Esophagus squamous epithelium (tissue), 5 donors: ENCODE measurements around the gene FRMD4A. TPM values are rescaled to one million over a fixed set of nuclear protein-coding genes. Genes with fewer than 3 reads are reported as not detected.

Source experiments
- DNase-seq: peaks from one replicate; lab custom pipeline; 2025; lab: John Stamatoyannopoulos, UW
- H3K27ac ChIP-seq, 4 donors: fragments of 200-600 bp; sonication (generic); one replicate each; pipeline ENCODE4 v1.5.1; 2016 to 2019; ENCODE audit warnings: mild to moderate bottlenecking in 1 of 4
- H3K27me3 ChIP-seq, 4 donors: fragments of 200-600 bp; sonication (generic); 1 replicate in 3 of 4; 2 replicates in 1 of 4; pipeline versions ENCODE4 v1.5.1 to v1.6.0; 2017 to 2021; ENCODE audit warnings: antibody characterized with exemption in 1 of 4
- H3K36me3 ChIP-seq, 3 donors: fragments of 200-600 bp; sonication (generic); one replicate each; pipeline ENCODE4 v1.5.1; 2016 to 2019
- H3K4me1 ChIP-seq, 3 donors: fragments of 200-600 bp; sonication (generic); one replicate each; pipeline ENCODE4 v1.5.1; 2017 to 2019
- H3K4me3 ChIP-seq, 4 donors: fragments of 200-600 bp; sonication (generic); 1 replicate in 3 of 4; 2 replicates in 1 of 4; pipeline ENCODE4 v1.5.1; 2016 to 2019; ENCODE audit warnings: mild to moderate bottlenecking in 2 of 4, moderate library complexity in 1 of 4
- H3K9me3 ChIP-seq, 3 donors: fragments of 200-600 bp; sonication (generic); one replicate each; pipeline ENCODE4 v1.5.1; 2016 to 2019
- POLR2A ChIP-seq, 4 donors: fragments of 450-650 bp; IDR thresholded peaks; one replicate each; pipeline ENCODE4 v1.6.1; 2017; ENCODE audit warnings: antibody characterized with exemption in 4 of 4, mild to moderate bottlenecking in 4 of 4, moderate library complexity in 3 of 4
- WGBS, 2 donors: methylation state at CpG; one replicate each; pipeline ENCODE4 v1.1.5; 2018; 5-methylcytosine and 5-hydroxymethylcytosine counted together
- intact Hi-C: fragments of 100-400 bp; cut with DNase I; formaldehyde crosslinking; loops from one replicate; pipeline ENCODE4 v1.15.0; 2022
- total RNA-seq, 4 donors: library from RNA; depleted of rRNA; stranded (reverse); fragments of >200 nt; gene quantifications; one replicate each; pipeline ENCODE4 v1.1.0, GENCODE V29; 2016
- TF ChIP-seq, protein P1 (sequence below), 6 experiments: fragments of 450-650 bp in 4 of 6; fragments of 200-600 bp in 2 of 6; sonication (generic) in 2 of 6; IDR thresholded peaks; one replicate each; pipeline ENCODE4 v1.5.1; 2016 to 2019; ENCODE audit warnings: antibody characterized with exemption in 6 of 6, mild to moderate bottlenecking in 4 of 6, moderate library complexity in 4 of 6
- donor health status: DM: yes; HTN: yes; CAD: no.

FRMD4A gene
- total RNA-seq, 4 donors from 2014 or later: 7.3 to 15.3 (median 8.6) TPM

DNA sequence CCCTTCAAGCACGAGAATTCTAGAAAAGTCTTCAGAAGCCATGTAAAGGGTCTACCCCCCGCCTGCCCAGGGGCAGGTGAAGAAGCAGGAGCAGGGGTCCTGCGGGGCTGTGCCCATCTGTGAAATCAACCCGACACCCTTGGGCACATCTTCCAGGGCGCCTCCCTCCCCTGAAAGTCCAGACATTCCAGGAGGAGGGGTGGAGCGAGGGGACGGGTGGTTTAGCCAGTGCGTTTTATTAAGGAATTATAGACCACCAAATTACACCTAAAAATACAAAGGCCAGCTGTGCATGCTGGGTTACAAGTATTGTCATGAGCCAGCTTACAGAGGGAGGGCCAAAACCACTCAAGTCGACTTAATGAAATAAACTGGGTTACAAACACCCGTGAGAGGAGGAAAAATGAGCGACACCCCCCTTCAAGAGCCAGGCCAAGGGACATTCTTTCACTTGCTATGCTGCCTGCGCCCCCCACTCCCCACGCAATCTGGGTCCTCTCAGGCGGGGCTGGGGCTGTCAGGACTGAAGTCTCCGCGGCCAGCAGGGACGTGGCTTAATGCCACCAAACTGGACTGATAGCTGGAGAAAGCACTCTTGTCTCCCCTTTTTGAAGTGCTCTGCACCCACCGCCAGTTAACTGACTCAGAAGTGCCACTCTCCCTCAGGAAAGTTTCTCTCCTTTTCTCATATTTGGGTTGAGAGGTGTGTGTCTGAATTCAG is 360.3 kb downstream of the FRMD4A start:
- peaks cover 0 to 35% (median 2%) of the 10 kb centered on the region in 4 donors for H3K27me3 ChIP-seq
- no peak for DNase-seq
- intact Hi-C loops: no loop called here
- H3K36me3 ChIP-seq: no peaks in the 10 kb centered on the region
- H3K4me1 ChIP-seq: peaks cover 0 to 21% (median 6%) of the 10 kb centered on the region in 3 donors
- peak overlapping the region in 1 of 4 donors; percentile 10 for H3K4me3 ChIP-seq
- H3K27ac ChIP-seq: peak overlapping the region in 2 of 4 donors; percentile 0 to 34
- 77 to 82% methylated on average over 12 to 15 of the region's 18 CpGs for WGBS, 2 donors
- H3K9me3 ChIP-seq: no peaks in the 10 kb centered on the region
- TF ChIP-seq, protein P1, sequence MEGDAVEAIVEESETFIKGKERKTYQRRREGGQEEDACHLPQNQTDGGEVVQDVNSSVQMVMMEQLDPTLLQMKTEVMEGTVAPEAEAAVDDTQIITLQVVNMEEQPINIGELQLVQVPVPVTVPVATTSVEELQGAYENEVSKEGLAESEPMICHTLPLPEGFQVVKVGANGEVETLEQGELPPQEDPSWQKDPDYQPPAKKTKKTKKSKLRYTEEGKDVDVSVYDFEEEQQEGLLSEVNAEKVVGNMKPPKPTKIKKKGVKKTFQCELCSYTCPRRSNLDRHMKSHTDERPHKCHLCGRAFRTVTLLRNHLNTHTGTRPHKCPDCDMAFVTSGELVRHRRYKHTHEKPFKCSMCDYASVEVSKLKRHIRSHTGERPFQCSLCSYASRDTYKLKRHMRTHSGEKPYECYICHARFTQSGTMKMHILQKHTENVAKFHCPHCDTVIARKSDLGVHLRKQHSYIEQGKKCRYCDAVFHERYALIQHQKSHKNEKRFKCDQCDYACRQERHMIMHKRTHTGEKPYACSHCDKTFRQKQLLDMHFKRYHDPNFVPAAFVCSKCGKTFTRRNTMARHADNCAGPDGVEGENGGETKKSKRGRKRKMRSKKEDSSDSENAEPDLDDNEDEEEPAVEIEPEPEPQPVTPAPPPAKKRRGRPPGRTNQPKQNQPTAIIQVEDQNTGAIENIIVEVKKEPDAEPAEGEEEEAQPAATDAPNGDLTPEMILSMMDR (IDR thresholded peaks at IDR 0.05): no peak
- no peak for TF ChIP-seq POLR2A (IDR thresholded peaks at IDR 0.05)

DNA sequence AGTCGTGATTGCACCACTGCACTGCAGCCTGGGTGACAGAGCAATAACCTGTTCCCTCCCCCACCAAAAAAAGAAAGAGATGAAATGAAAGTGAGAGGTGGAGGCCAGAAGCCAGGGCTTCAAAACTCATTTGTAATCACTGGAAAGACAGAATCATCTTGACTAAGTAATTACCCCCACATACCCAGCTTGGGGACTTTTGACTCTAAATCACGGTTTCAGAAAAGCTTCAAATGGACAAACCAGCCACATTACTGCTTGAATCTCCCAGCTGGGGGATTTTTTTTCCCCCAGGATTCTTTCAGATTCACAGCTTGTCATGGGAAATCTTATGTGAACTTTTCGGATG is 361.0 kb downstream of the FRMD4A start:
- Histone ChIP-seq H3K4me1 (peaks cover 0 to 21% (median 6%) of the 10 kb centered on the region in 3 donors), H3K4me3 (no peak overlapping the region), H3K36me3 (no peaks in the 10 kb centered on the region), H3K27me3 (peaks cover 0 to 35% (median 2%) of the 10 kb centered on the region in 4 donors), H3K27ac (no peak overlapping the region), H3K9me3 (no peaks in the 10 kb centered on the region)
- DNase-seq: no peak
- TF ChIP-seq POLR2A (IDR thresholded peaks at IDR 0.05): no peak
- TF ChIP-seq, protein P1 (IDR thresholded peaks at IDR 0.05): no peak
- intact Hi-C loops: no loop called here
- 71 to 86% methylated on average over 3 of the region's 3 CpGs for WGBS, 2 donors

DNA sequence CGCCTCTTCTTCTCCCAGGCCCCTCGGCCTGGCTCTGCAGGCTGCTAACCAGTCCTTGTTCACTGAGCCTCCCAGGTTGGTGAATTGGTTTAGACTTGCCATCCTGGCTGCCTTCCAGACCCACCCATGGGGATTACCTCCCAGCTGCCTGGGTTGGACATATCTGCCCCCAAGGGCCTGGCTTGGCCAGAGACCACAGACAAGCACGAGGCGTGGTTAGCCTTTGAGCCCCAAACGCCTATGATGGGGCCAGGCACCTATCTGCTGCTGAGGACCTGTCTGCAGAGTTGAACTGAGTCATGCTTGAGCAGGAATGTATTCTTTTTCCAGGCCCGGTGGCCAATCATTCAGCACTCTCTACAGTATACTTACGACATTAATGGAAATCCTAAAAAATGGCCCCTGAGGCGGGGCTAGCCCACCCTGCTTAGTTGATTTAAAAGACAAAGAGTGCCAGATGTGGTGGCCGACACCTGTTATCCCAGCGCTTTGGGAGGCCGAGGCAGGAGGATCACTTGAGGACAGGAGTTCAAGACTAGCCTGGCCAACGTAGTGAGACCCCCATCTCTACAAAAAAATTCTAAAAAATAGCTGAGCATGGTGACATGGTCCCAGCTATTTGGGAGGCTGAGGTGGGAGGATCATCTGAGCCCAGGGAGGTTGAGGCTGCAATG is 361.5 kb downstream of the FRMD4A start:
- H3K27me3 ChIP-seq: peaks cover 0 to 33% (median 2%) of the 10 kb centered on the region in 4 donors
- TF ChIP-seq POLR2A (IDR thresholded peaks at IDR 0.05): no peak
- TF ChIP-seq, protein P1 (IDR thresholded peaks at IDR 0.05): no peak
- no peak overlapping the region for H3K4me3 ChIP-seq
- H3K9me3 ChIP-seq: no peaks in the 10 kb centered on the region
- intact Hi-C loops: no loop called here
- H3K36me3 ChIP-seq: no peaks in the 10 kb centered on the region
- DNase-seq: no peak
- 50 to 57% methylated on average over 7 to 9 of the region's 12 CpGs for WGBS, 2 donors
- no peak overlapping the region for H3K27ac ChIP-seq
- peaks cover 0 to 21% (median 6%) of the 10 kb centered on the region in 3 donors for H3K4me1 ChIP-seq

DNA sequence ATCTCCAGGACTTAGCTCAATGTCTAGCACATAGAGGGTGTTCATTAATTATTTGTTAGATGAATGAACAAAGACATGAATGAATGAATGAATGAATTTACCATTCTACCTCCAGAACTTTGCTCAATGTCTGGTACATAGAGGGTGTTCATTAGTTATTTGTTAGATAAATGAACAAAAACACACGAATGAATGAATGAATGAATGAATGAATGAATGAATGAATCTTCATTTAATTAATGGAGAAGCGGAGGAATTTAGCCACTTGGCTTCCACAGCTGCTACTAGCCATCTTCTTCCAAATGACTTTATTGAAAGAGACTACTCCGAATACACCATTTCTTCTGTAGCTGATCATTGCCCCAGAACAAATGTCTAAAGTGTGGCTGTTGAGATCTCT is 368.9 kb downstream of the FRMD4A start:
- TF ChIP-seq, protein P1 (IDR thresholded peaks at IDR 0.05): no peak
- no peak for TF ChIP-seq POLR2A (IDR thresholded peaks at IDR 0.05)
- 81 to 85% methylated on average over 3 of the region's 3 CpGs for WGBS, 2 donors
- Histone ChIP-seq H3K4me3 (no peak overlapping the region), H3K9me3 (no peaks in the 10 kb centered on the region), H3K4me1 (peaks cover 0 to 21% (median 9%) of the 10 kb centered on the region in 3 donors), H3K27me3 (peaks cover 0 to 27% (median 2%) of the 10 kb centered on the region in 4 donors), H3K27ac (no peak overlapping the region), H3K36me3 (no peaks in the 10 kb centered on the region)
- no peak for DNase-seq
- intact Hi-C loops: no loop called here

DNA sequence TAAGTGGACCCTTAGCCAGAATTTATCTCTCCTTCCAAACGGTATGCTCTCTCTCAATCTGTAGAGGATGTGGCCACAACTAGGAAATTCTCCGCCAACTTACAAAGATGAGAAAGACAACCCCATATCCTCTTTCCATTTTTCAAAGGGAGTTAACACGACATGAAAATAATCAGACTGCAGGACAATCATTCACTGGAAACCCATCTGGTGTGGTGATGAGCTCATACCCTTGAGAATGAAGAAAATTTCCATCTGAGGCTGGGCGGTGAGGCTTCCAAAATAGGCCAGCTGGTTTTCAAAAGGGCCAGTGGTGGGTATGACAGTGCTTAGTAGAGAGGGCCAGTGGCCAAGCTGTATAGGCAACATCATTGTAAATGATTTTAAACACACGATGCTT is 369.6 kb downstream of the FRMD4A start:
- WGBS, 2 donors: 39 to 47% methylated on average over 5 of the region's 5 CpGs
- H3K27ac ChIP-seq: peak overlapping the region in 3 of 4 donors; percentile 61 to 73 (median 64)
- H3K27me3 ChIP-seq: peaks cover 0 to 23% (median 2%) of the 10 kb centered on the region in 4 donors
- intact Hi-C loops: no loop called here
- TF ChIP-seq POLR2A (IDR thresholded peaks at IDR 0.05): no peak
- TF ChIP-seq, protein P1 (IDR thresholded peaks at IDR 0.05): no peak
- H3K36me3 ChIP-seq: no peaks in the 10 kb centered on the region
- H3K9me3 ChIP-seq: no peaks in the 10 kb centered on the region
- DNase-seq: no peak
- H3K4me1 ChIP-seq: peaks cover 0 to 26% (median 12%) of the 10 kb centered on the region in 3 donors
- no peak overlapping the region for H3K4me3 ChIP-seq
